Natural killer cell (primary cell): ENCODE measurements around the gene RALGPS1. TPM values are rescaled to one million over a fixed set of nuclear protein-coding genes. Genes with fewer than 3 reads are reported as not detected.

Experiments used
- ATAC-seq, 3 donors: fragments of 150-1000 bp in 2 of 3; fragments of 200-7000 bp in 1 of 3; cut with Tn5 transposase; 1 replicate in 1 of 3; 2 replicates in 2 of 3; pipeline ENCODE4 v1.10.0; 2021; ENCODE audit warnings: mild to moderate bottlenecking in 2 of 3, moderate library complexity in 2 of 3
- DNase-seq, 2 donors: peaks; one replicate each; pipeline versions ENCODE4 v3.0.0 to v3.0.0-alpha.2; 2013 to 2021; ENCODE audit warnings: mixed read lengths in 1 of 2
- H3K27ac ChIP-seq: one replicate; pipeline ENCODE4 v1.5.1; 2013; ENCODE audit warnings: mild to moderate bottlenecking, low read length
- H3K27me3 ChIP-seq: one replicate; pipeline ENCODE4 v1.6.1; 2013; ENCODE audit warnings: low read length; ENCODE audit not compliant: control insufficient read depth, insufficient read depth
- H3K36me3 ChIP-seq: one replicate; pipeline ENCODE4 v1.6.1; 2013; ENCODE audit warnings: low read length; ENCODE audit not compliant: control insufficient read depth, insufficient read depth
- H3K4me1 ChIP-seq: one replicate; pipeline ENCODE4 v1.6.1; 2013; ENCODE audit warnings: low read length; ENCODE audit not compliant: control insufficient read depth, insufficient read depth
- H3K4me3 ChIP-seq: one replicate; pipeline ENCODE4 v1.5.1; 2013; ENCODE audit warnings: low read length
- H3K9me3 ChIP-seq: one replicate; pipeline ENCODE4 v1.6.1; 2013; ENCODE audit warnings: low read length; ENCODE audit not compliant: control insufficient read depth, insufficient read depth
- H3K27ac Mint-ChIP-seq, 2 donors: one replicate each; pipeline ENCODE4 v1.8.0; 2022; ENCODE audit warnings: mild to moderate bottlenecking in 2 of 2, mixed read lengths in 2 of 2, moderate library complexity in 1 of 2
- H3K27me3 Mint-ChIP-seq, 2 donors: one replicate each; pipeline ENCODE4 v1.8.0; 2022; ENCODE audit warnings: low read depth in 2 of 2, mixed read lengths in 2 of 2
- H3K36me3 Mint-ChIP-seq: one replicate; pipeline ENCODE4 v1.8.0; 2022; ENCODE audit warnings: mixed read lengths
- H3K4me1 Mint-ChIP-seq, 2 donors: one replicate each; pipeline ENCODE4 v1.8.0; 2022; ENCODE audit warnings: mixed read lengths in 2 of 2
- H3K4me3 Mint-ChIP-seq: one replicate; pipeline ENCODE4 v1.8.0; 2022; ENCODE audit warnings: mild to moderate bottlenecking, moderate library complexity, mixed read lengths
- H3K9me3 Mint-ChIP-seq, 2 donors: one replicate each; pipeline ENCODE4 v1.8.0; 2022; ENCODE audit warnings: mixed read lengths in 2 of 2
- CTCF ChIP-seq: fragments of 200-600 bp; IDR thresholded peaks from one replicate; pipeline ENCODE4 v1.8.0; 2022; ENCODE audit warnings: antibody characterized with exemption
- WGBS: methylation state at CpG from one replicate; pipeline ENCODE4 v1.1.7; 2013; ENCODE audit warnings: missing lambda C conversion rate; ENCODE audit not compliant: insufficient coverage; 5-methylcytosine and 5-hydroxymethylcytosine counted together
- intact Hi-C: fragments of 100-400 bp; cut with micrococcal nuclease; formaldehyde crosslinking; loops from one replicate; pipeline ENCODE4 v1.14.2; 2022
- total RNA-seq, 4 donors: library from RNA; stranded (reverse); fragments of 120-200 nt in 1 of 4; gene quantifications; one replicate each; pipeline versions ENCODE4 v1.2.3 to v1.2.4, GENCODE V29; 2013 to 2022

Gene RALGPS1
- total RNA-seq, 3 donors from 2014 or later (not counting 1 experiment from before 2014, with no cell fraction given): 11.9 to 21.2 (median 13.2) TPM

- Histone ChIP-seq H3K9me3 (no peaks in the 10 kb centered on the region), H3K4me3 (no peak overlapping the region), H3K36me3 (no peaks in the 10 kb centered on the region), H3K4me1 (no peaks in the 10 kb centered on the region), H3K27me3 (no peaks in the 10 kb centered on the region), H3K27ac (no peak overlapping the region)
- DNase-seq (no peak), ATAC-seq (no peak)
- Mint-ChIP-seq H3K4me3 (no peak overlapping the region), H3K4me1 (no peaks in the 10 kb centered on the region), H3K27ac (no peak overlapping the region), H3K36me3 (no peaks in the 10 kb centered on the region), H3K9me3 (no peaks in the 10 kb centered on the region), H3K27me3 (peaks cover 0 to 4% of the 10 kb centered on the region in 2 donors)
- 84% methylated on average over 5 of the region's 5 CpGs for whole genome bisulfite sequencing
- TF ChIP-seq CTCF: no peak
- intact Hi-C loops: no loop called here
These were observed 270.6 kb downstream of the RALGPS1 start for GRCh38 chr9:127185181-127185580.

- TF ChIP-seq CTCF: no peak
- Histone ChIP-seq H3K27me3 (no peaks in the 10 kb centered on the region), H3K9me3 (no peaks in the 10 kb centered on the region), H3K4me1 (no peaks in the 10 kb centered on the region), H3K4me3 (no peak overlapping the region), H3K27ac (no peak overlapping the region), H3K36me3 (no peaks in the 10 kb centered on the region)
- Mint-ChIP-seq H3K36me3 (no peaks in the 10 kb centered on the region), H3K4me1 (no peaks in the 10 kb centered on the region), H3K9me3 (no peaks in the 10 kb centered on the region), H3K27ac (no peak overlapping the region), H3K27me3 (peaks cover 0 to 4% of the 10 kb centered on the region in 2 donors), H3K4me3 (no peak overlapping the region)
- no peak for ATAC-seq
- DNase-seq: no peak
- intact Hi-C loops: no loop called here
- 82% methylated on average over 11 of the region's 11 CpGs for WGBS
These were observed 271.6 kb downstream of the RALGPS1 start for GRCh38 chr9:127185931-127186781.

GRCh38 chr9:127186806-127187205 lies 272.2 kb downstream of the RALGPS1 start:
- no peaks in the 10 kb centered on the region for H3K9me3 Mint-ChIP-seq
- Histone ChIP-seq H3K27ac (no peak overlapping the region), H3K36me3 (no peaks in the 10 kb centered on the region), H3K4me1 (no peaks in the 10 kb centered on the region), H3K4me3 (no peak overlapping the region), H3K9me3 (no peaks in the 10 kb centered on the region), H3K27me3 (no peaks in the 10 kb centered on the region)
- 91% methylated on average over 7 of the region's 7 CpGs for WGBS
- no peak overlapping the region for H3K27ac Mint-ChIP-seq
- intact Hi-C loops: no loop called here
- TF ChIP-seq CTCF: no peak
- H3K36me3 Mint-ChIP-seq: no peaks in the 10 kb centered on the region
- no peaks in the 10 kb centered on the region for H3K4me1 Mint-ChIP-seq
- H3K4me3 Mint-ChIP-seq: no peak overlapping the region
- ATAC-seq: no peak
- no peak for DNase-seq
- H3K27me3 Mint-ChIP-seq: peaks cover 0 to 4% of the 10 kb centered on the region in 2 donors
